Cortex of kidney (tissue), 1 donor: Measurements from ENCODE around the gene ZC3H15.

Experiments used
- DNase-seq: peaks from one replicate; lab custom pipeline; 2025; lab: John Stamatoyannopoulos, UW

ZC3H15 gene

GRCh38 chr2:186543561-186544131 lies 57.6 kb downstream of the ZC3H15 start:
- no peak for DNase-seq

- no peak for DNase-seq
These were observed 58.2 kb downstream of the ZC3H15 start for GRCh38 chr2:186544255-186544675.

DNA sequence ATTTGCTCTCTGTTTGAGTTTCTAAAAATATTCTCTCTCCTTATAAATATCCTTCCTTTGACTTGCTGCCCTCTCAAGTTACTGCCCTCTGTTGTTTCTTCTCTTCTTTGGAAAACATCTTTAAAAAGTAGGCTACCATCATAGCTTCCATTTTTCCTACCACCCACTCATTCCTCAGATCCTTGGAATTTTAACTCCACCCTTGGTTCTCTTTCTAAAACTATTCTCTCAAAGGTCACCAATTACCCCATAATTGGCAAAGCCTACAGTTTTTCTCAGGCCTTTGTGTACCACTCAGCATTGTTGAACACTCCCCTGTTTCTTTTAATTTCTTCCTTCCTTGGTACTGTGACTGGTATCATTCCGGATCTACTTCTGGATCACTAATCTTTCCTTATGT lies 60.8 kb downstream of the ZC3H15 start:
- no peak for DNase-seq

DNA sequence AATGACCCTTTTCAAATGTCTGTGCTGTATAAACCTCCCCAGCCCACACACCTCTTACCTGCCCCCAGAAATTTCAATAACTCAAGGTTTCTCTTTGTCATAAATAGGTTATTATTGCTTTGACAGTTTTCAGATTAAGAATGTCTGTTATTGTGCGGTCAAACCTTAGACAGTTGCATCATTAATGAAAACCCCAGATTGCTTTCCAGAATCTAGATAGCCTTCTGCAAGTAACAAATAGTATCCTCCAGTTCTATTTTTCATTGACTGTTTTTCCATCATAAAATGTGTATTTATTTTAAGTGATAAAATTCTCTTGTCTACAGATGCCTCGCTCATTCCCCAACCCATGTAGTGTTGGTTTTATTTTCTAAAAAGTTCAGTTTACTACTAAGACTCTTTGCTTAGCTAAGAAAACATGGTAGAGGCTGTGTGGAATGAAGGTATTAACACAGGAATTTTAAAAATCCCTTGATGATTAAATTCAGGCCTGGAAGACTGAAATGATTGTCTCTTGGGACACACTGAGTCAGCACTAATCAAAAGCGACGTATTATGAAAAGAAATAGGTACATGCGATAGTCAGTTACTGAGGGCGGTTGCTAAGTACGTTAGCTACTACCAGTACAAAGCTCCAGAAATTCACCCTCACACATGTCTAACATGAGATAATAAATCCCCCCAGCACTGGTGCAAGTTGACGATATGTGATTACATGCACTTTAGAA lies 65.4 kb downstream of the ZC3H15 start:
- no peak for DNase-seq

DNA sequence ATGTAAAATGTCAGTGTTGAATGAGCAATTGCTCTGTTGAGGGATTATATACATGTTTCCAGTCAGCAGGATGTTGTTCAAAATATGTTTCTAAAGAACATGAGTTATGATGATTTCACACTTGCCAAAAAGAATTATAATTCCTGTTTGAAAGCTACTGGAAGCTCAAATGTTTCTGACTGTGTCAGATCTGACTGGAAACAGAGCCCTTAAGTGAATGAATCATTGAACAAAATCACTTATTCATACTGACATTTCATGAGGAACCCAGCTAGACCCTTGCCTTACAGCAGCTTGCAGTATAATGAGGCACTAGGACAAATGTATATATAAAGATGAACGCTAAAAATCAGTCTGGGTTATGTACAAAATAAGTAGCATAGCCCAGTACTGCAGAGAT lies 68.4 kb downstream of the ZC3H15 start:
- DNase-seq = no peak

DNA sequence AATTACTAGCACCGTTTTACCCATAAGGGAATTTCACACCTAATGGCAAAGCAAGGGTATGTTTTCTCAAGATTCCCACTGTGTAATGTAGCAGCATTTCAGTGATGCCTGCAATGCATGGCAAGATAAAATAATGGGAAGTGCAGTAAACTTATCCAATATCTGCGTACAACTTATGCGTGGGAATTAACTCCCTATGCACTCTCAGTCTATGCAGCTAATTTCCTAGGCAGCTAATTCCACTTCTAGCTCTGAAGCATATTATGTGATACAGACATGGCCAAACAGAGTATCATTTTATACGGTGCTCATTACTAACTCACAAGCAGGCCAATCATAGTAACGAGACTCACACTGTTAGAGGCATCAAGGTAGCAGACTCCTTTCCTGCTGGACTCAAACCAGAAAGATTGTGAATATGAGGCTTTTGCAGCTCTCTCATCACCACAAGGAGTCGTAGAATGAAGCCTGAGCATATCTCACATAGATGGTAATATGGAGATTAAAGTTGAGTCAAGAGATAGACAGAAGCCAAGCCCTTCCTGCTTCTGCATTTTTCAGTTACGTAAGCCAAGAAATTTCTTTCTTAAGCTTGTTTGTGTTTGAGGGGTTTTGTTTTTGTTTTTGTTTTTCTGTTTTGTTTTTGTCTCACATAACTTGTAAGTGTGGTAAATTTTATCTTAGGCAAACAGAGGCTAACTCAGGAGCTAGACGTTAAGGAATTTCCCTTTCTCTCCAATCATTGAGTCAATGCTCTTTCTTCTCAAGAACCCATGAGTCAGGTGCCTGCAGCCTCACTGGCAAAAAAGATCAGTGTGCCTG lies 69.0 kb downstream of the ZC3H15 start:
- DNase-seq = no peak

GRCh38 chr2:186558512-186559276 lies 72.6 kb downstream of the ZC3H15 start:
- no peak for DNase-seq
